Skin epidermis (tissue), 12 donors: ENCODE data around the gene SPON1.
A peak's percentile ranks its signal among the peaks of the same experiment; 100 is the strongest.

Experiments
- H3K27ac ChIP-seq, 21 experiments: fragments of 200-600 bp; sonication (generic) in 11 of 21; one replicate each; pipeline ENCODE4 v1.5.0; 2020; ENCODE audit warnings: mild to moderate bottlenecking in 3 of 21, inconsistent platforms in 2 of 21, moderate library complexity in 2 of 21
- H3K4me3 ChIP-seq, 7 experiments: fragments of 200-600 bp; sonication (generic) in 2 of 7; one replicate each; pipeline ENCODE4 v1.5.0; 2020; ENCODE audit warnings: inconsistent platforms in 2 of 7, mild to moderate bottlenecking in 2 of 7, moderate library complexity in 1 of 7

SPON1 gene

DNA sequence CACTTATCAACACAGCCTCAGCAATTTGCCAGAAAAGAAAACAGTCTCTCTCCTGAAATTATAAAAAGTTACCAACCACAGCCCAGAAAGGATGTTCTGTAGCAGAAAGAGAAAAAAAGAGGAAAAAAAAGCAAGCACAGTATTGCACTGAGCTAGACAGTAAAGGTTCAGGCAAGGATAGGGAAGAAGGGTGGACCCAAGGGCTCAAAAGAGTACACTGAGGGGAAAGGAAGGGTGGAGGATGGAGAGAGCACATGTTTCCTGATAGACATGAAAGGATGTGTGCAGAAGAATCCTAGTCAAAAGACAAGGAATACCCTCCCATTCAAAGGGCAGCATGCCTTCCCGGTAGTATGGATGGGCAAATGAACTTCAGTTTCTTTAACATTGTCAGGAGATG, 337.4 kb downstream of the SPON1 start:
- Histone ChIP-seq H3K4me3 (no peak overlapping the region), H3K27ac (no peak overlapping the region)

DNA sequence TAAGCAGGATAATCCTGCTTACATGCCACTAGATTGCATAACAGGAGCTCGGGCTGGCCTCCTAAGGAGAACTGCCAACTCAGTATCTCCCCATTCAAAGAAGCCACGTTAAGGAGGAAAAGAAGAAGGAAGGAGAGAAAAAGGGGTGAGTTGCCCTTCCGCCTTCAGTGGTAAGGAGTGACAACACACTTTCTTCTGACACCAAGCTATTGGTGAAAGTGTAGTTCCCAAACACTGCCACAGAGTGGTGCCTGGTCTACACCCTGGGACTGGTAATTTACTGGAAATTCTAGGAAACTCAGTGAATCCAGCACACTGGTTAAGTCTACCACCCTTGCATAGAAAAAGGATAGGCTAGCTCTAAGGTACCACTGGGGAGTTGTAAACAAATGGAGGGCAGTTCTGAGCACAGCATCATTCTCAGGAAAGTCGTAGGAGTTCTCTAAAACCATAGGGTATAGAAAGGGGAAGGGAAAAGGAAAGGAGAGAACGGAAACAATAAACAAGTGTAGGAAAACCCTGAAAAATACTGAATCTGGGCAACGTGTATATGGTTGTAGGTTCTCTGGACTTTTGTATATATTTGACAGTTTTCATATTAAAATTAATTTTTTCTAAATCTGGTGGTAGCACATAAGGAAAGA, 338.3 kb downstream of the SPON1 start:
- Histone ChIP-seq H3K27ac (peak overlapping the region in 2 of 21 experiments; percentile 13 to 33), H3K4me3 (no peak overlapping the region)

DNA sequence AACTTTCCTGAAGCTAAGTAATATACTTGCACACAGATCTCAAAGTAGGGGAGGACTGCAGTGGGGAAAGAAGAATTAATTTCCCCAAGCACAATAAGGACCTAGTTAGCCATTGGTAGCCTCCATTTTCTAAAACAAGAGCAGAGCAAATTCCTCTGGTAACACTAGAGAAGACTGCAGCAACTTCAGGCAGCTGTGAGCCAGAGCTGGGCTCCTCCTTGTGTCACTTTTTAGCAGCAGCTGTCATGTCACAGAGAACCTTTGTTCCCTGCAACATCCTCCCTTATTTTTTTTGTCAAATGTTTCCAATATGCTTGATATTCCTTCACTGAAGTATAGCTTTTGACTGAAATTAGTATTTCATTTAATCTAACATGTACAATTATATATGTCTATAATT, 342.1 kb downstream of the SPON1 start:
- Histone ChIP-seq H3K27ac (no peak overlapping the region), H3K4me3 (no peak overlapping the region)

DNA sequence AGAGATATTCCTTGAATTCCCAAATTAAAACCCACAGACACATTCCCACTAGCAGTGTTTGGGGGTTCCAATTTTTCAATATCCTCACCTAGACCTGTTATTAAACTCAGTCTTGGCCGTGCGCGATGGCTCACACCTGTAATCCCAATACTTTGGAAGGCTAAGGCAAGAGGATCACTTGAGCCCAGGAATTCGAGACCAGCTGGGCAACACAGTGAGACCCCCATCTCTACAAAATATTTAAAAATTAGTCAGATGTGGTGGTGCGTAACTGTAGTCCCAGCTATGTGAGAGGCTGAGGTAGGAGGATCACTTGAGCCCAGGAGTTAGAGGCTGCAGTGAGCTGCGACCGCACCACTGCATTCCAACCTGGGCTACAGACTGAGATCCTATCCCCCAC, 343.1 kb downstream of the SPON1 start:
- no peak overlapping the region for H3K27ac ChIP-seq

DNA sequence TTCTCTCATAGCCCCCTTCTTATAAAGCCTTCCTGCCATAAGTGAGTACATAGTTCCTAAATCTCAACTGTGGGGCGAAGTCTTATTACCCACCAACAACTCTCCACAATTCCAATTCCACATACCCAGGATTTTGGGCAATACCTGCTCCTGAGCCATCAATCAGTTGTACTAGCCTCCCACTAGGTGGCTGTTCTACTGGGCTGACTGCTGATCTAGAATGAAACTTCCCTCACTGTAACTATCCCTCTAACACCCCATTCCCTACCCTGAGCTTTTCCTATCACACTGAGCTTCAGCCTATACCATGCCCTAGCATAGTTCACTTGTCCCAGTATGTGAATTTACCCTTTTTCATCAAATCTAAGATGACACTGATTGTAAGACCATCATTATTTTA, 344.0 kb downstream of the SPON1 start:
- no peak overlapping the region for H3K27ac ChIP-seq
- H3K4me3 ChIP-seq, result no peak overlapping the region

More for the DNA sequence above, 343.1 kb downstream of the SPON1 start:
- H3K4me3 ChIP-seq, result no peak overlapping the region

DNA sequence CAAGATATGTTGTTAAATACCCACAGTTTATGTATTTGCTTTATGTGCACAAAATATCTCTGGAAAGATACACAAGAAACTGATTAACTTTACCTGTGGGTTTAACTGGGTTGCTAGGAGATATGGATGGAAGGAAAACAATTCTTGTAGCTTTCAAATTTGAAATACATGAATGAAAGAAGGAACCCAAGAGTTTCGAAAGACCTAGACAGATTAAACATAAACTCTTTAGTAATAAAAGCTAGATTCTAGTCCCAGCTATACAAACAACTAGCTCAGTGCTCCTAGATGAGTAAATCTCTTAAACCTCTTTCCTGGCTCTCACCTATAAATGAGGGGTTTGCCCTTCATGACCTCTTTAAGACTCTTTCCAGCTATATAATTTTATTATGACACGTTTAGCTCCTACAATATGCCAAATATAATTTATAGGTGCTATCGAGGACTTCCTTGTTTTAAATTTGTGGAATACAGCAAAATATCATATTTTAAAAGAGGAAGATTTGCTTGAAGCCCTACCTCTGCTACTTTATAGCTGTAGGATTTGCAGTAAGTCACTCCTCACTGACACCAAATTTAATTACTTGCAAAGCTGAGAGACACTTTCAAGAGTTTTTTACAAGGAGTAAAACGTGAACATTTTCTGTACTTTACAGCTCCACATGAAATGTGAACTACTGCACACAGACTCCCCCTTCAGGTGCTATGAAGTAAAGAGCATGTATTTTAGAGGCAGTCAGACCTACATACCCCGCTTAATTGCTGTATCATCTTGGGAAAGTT, 345.8 kb downstream of the SPON1 start:
- H3K27ac ChIP-seq, result no peak overlapping the region
- no peak overlapping the region for H3K4me3 ChIP-seq

DNA sequence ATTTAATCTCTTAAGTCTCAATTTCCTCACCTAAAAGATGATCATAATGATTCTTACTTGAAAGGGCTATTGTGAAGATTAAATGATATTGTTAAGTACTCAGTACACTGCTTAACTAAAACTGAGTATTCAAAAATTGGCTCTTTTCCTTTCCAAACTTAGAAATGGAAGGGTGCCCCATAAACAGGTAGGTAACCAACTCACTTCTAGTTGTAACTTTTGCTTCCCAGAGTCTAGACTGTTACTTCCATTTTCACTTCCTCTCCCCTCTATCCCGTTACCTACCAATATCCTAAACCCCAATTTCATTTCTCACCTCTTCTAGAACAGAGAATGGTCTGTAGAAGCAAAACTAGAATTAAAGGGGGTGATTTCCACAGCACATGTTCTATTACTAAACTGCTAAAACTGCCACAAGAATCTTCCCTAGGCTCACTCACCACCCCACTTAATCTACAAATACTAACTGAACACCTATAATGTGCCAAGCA, 346.4 kb downstream of the SPON1 start:
- no peak overlapping the region for H3K4me3 ChIP-seq
- no peak overlapping the region for H3K27ac ChIP-seq

DNA sequence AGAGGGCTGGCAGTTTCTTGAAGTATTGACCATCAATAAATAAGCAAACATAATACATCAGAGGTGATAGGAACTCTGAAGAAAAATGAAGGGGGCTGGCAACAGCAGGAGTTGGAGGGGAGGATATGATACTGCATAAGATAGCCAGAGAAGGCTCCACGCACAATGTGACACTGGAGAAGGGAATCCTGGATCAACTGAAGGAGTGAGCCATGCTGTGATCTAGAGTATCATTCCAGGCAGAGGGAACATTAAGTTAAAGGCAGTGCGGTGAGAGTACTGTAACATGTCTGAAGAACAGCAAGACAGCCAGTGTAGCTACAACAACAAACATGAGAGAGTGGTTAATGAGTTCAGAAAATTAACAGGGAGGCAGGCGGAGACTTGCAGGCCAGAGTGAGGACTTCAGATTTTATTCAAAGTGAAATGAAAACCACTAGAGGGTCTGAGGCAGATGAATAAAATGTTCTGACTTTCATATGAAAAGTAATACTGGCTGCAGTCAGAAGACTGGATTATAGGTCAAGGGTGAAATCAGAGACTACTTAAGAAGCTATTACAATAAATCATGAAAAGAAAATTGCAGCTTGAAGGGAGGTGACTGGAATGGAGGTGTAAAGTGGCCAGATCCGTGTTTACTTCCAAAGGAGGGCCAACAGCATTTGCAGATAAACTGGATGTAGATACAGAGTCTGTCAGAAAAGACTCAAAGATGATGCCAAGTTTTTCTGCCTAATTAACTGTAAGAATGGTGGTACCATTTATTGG, 347.1 kb downstream of the SPON1 start:
- H3K27ac ChIP-seq, result no peak overlapping the region

DNA sequence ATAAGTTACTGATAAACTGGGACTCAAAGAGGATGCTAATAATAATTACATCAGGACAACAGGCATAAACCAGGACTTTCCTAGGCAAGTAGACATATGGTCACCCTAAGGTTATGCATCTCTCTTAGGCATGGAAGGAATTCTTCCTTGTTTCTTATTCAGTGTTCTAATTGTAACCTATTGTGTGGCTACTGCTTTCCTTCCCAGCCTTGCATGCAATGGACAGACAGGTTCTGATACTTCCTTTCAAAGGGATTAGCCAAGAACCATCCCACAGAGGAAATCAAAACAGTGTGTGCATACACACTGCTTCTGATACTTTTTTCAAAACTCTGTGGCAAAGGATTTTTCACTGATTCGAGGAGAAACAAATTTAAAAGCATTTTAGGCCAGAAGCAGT, 348.2 kb downstream of the SPON1 start:
- H3K27ac ChIP-seq, result no peak overlapping the region
- no peak overlapping the region for H3K4me3 ChIP-seq

More for the DNA sequence above, 347.1 kb downstream of the SPON1 start:
- H3K4me3 ChIP-seq, result no peak overlapping the region

DNA sequence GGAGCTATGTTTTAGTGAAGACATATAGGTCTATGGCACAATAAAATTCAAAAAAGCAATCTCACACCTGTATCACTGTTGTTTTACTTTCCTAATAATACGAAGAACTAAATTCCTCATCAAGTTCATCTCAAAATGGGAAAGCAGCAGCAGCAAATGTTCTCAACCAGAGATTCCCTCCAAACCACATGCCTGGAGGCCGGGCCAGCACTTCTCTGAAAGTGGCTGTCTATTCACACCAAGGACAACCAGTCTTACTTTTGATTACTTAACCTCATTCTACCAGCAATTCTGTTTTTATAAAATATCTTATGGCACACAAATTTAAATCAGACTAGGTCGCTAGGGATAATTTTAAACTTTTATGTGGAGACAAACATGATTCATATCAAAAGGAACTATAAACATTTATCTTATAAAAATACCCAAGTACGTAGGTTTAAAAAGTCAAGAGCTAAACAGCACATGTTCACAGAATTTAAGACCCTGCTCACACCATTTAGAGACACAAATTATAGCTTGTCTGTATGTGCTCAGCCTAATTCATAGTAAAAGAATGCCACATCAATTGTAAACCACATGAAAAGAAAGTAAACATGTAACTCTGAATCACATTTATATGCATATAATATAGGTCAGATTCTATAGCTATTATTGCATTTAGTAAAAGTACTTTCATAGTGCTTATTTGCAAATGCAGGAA, 350.4 kb downstream of the SPON1 start:
- Histone ChIP-seq H3K4me3 (no peak overlapping the region), H3K27ac (no peak overlapping the region)

DNA sequence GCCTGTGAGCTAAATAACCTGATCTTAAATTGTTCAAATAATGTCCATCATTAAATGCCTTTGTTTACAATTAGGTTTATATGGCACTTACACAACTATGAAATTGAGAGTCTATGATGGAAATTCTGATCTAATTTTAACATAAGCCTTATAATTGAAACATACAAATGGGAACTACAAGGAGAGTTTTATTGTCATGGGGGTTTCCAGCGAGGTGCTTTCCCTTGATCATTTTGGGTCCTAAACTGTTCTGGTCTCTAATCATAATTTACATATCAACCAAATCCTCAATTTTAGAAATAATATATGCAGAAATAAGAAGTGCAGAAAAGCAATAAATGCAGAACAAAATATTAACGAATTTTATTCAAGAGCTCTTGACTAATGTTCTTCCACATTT, 351.6 kb downstream of the SPON1 start:
- Histone ChIP-seq H3K27ac (no peak overlapping the region), H3K4me3 (no peak overlapping the region)

DNA sequence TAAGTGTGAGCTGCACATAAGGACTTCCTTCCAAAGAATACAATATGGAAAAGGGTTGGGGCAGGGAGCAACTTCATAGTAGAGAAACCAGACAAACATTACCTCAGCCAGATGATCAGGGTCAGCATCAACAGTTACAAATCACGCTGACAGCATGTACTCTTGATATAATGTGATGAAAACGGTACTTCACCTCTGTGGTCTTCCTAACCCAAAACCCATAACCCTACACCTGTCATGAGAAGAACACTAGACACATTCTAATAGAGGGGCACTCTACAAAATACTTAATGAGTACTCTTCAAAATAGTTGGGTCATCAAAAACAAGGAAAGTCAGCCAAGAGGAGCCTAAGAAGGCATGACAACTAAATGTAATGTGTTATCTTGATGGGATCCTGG, 352.6 kb downstream of the SPON1 start:
- Histone ChIP-seq H3K27ac (no peak overlapping the region), H3K4me3 (no peak overlapping the region)
